Activated T-cell treated with anti-CD3 and anti-CD28 coated beads for 1 hour (primary cell): Measurements from ENCODE around the gene MYO1E.
"Not testable (repeated sequence)": the region's sequence is repeated elsewhere in the genome, so short reads cannot be mapped to it uniquely, and the experiment has no call there.

Experiments used
- DNase-seq: peaks from one replicate; pipeline ENCODE4 v3.0.0-alpha.2; 2020; ENCODE audit warnings: low read depth

The MYO1E gene

GRCh38 chr15:59372352-59373211 is at the start of gene MYO1E:
TSS of gene MYO1E (minus strand) at chr15:59372871. CDS start at chr15:59372500, 371 bp downstream.
- DNase-seq = no peak

GRCh38 chr15:59420986-59421618 is 48.4 kb upstream of the MYO1E start:
- DNase-seq = no peak

- DNase-seq = no peak
Measured at GRCh38 chr15:59420108-59420507, 47.4 kb upstream of the MYO1E start.

DNA sequence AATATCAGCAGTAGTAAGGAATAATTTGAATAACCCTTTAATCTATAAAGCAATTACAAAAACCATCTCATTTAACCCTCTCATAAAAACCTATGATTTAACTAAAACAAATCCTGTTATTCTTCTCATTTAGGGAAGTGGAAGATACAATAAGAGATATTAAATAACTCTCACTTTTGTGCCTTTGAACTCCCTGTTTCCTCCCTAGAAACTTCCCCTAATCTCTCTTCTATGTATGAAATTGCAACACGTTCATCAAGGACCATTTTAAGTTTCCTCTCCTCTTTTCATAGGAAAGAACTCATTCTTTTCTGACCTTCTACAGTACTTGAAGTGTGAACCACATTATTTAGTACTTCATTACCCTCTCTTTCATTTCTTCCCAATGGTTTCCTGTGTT is 46.5 kb upstream of the MYO1E start:
- no peak for DNase-seq

DNA sequence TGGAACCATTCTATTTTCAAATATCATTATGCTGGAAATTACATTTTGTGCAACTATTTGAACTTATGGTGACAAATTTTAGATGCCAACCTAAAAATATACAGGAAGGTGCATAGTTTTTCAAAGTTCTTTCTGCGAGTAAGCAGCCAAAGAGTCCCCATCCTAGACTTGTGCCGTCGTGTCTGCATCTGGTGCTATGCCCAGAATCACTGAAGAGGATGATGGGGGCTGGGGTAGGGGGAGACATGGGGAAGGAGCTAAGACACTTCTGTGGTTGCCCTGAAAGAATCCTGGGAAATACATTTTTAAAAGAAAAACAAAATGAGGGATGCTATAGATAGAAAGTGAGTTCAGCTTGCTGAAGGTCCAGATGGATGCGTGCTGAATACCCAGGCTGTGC is 44.1 kb upstream of the MYO1E start:
- DNase-seq = no peak

DNA sequence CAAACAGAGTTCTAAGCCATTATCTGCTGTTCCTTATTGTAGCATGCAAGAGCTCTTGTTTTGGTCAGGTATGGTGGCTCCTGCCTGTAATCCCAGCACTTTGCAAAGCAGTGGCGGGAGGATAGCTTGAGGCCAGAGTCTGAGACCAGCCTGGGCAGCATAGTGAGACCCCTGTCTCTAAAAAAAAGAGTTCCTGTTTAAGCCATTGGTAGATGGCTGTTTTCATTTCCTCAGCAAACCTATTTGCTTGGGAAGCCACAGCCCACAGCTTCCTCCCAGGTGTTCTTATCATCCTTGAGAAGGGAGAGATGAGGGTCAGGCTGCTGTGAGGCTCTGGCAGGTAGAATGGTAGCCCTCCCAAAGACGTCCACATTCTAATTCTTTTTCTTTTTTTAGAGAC is 40.9 kb upstream of the MYO1E start:
- DNase-seq = no peak

GRCh38 chr15:59410391-59410896 is 37.8 kb upstream of the MYO1E start:
- DNase-seq = no peak

- DNase-seq = no peak
Measured at GRCh38 chr15:59407946-59408345, 35.3 kb upstream of the MYO1E start.

- DNase-seq = no peak
Measured at GRCh38 chr15:59406446-59406845, 33.8 kb upstream of the MYO1E start.

DNA sequence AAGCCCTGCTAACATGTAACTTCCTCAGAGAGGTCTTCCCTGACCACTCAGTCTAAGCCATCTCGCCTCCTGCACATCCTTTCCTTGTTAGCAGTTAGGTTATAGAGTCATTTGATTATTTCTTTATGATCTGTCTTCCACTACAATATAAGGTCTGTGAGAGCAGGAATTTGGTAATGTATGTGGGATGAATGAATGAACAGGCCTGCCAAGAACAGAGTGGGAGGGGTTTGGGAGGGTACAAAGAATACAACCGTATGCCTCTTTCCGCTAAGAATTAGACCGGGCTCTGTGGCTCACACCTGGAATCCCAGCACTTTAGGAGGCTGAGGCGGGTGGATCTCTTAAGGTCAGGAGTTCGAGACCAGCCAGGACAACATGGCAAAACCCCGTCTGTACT is 32.4 kb upstream of the MYO1E start:
- DNase-seq = no peak

- no peak for DNase-seq
Measured at GRCh38 chr15:59401824-59402569, 29.3 kb upstream of the MYO1E start.

DNA sequence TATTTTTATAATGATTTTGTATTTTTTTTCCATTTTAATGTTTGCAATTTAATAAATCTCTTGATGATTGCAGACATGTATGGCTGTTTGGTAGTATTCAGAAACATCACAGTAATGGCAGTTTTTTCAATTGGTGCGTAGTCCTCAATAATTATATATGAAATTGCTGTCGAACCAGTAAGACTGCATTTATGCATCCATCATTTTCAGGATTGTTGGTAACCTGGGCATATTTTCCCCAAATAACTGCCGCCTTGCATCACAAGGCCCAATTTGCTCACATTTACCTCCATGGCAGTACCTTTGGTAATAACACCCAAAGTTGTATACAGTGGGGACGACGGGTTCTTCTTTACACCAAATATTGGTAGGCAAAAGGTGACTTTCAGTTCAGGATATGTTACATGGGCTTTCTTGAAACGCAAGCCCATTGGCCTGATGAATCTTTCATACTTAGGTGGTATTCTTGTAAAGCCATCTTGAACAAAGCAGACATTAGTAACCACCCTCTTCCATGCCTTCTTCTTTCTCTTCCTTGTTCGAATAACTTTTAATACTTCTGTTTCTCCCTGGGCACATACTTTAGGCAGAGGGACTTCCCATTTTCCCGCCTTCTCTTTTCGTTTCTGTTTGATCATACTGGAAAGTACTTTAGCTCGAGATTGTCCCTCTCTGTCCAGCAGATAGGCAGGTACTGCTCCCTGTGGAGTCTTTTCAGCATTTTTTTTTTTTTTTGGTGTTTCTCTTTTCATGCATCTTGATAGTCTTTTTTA is 28.6 kb upstream of the MYO1E start:
- not testable (repeated sequence) for DNase-seq

DNA sequence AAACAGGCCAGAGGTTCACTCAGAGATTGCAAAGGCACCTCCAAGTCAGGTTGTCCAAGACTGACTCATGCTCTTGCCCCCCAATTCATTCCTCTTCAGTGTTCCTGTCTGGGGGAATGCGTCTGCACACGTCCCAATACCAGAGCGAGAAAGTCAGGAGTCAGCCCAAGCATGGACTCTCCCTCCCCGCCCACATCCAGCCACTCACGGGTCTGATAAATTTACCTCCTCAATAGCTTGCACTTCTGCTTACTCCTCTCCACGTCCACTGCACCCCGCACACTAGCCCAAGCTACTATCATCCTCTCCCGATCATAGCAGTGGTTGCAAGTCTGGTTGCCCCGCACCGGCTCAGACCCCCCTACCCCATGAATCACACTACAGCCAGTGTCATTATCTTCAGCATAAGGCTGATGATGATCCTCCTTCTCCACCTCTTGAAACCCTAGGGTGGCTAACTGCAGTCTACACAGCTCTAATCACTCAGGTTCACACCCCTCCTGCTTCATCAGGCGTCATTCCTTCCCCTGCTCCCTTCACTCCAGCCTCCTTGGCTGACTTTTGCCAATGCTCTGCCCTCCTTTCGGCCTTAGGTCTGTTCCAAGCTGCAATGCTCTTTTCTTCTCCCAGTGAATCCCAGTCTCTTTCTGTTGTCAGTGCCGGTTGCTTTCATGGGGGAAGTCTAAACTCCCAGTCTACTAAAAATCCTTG is 27.6 kb upstream of the MYO1E start:
- no peak for DNase-seq

- no peak for DNase-seq
Measured at GRCh38 chr15:59399465-59400102, 26.9 kb upstream of the MYO1E start.

GRCh38 chr15:59398220-59398619 is 25.5 kb upstream of the MYO1E start:
- DNase-seq = no peak

DNA sequence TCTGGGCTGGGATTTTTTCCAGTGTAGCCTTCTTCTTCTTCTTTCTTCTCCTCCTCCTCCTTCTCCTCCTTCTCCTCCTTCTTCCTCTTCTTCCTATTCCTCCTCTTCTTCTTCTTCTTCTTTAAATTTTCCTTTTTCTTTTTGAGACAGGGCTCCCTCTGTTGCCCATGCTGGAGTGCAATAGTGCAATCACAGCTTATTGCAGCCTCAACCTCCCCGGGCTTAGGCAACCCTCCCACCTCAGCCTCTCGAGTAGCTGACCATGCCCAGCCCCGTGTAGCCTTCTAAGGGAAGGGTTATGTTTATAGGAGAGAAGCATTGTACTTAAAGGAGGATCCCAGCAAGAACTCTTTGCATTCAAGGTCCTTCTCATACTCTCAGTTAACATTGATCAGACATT is 24.0 kb upstream of the MYO1E start:
- DNase-seq = no peak

DNA sequence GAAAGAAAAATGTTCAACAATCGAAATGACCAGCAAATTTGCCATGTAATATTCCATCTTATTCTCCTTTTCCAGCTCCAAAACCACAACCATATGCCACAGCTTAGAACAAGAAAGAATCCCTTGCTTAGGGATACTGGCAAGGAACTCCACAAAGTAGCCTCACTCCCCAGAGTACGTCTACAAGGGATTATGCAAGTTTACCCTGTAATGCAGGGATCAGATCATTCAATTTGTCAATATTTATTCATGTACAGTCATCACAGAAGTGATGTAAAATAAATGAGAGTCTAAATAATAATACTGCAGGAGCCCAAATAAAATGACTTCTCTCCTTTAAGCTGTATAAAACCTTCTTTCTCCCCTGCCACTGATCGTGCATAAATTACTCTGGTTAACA is 23.5 kb upstream of the MYO1E start:
- DNase-seq = no peak

DNA sequence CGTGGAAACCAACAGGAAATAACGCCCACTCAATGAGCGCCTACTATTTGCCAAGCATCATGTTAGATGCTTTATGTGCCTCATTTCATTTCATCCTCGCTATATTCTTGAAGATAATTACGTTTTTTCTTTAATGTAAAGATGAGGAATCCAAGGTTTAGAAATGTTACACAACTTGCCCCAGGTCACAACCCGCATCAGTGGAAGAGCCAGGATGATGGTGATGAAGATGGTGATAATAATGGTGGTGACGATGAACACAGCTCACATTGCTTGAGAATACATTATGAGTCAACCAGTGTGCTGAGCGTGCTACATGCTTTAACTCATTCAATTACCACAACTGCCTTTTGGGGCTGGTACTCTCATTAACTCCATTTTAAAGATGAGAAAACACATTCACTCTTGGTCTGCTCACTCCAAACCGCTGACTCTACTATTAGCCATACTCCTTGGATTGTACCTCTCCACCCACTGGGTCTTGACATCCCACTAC is 21.5 kb upstream of the MYO1E start:
- no peak for DNase-seq

DNA sequence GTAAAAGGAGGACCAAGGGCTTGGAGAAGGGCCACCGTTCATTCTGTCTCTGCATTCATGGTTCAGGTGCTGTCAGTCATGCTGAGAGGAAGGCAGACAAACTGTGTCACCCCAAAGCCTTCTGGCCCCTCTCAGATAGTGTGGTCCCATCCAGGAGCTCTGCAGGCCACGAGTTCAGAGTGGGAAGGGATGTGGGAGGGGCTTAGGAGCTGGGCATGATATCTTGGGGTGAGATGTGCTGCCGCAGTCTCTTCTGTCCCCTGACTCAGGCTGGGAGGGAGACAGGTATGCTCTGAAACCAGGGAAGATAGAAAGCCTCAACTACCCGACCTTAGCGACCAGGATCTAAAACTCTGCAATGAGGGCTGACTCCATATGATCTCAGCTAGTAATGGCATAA is 19.6 kb upstream of the MYO1E start:
- no peak for DNase-seq

DNA sequence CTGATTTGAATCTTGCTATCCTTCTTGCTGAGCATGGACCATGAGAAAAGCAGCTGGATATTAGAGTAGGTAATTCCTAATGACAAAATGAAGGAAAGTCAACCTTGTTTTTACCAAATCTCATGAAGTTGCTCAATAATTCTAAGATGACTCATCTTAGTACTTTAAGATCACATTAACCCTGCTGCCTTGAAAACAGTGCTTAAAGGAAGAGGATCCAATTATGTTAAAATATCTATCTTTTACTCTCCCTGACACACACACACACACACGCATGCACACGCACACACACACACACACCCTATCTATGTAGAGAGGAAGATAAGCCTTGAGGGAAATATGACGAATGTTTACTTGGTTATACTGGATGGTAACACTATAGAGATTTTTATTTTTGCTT is 16.0 kb upstream of the MYO1E start:
- no peak for DNase-seq
